Panc1 (cell line): Measurements from ENCODE around the gene HNRNPH2.

ENCODE experiments used
- SIN3A ChIP-seq: IDR thresholded peaks from 2 replicates; pipeline ENCODE4 v1.6.1; 2012; ENCODE audit warnings: low read depth, mild to moderate bottlenecking, low read length, moderate library complexity, borderline replicate concordance; ENCODE audit not compliant: insufficient read depth
- TF ChIP-seq, protein P1 (sequence below): fragments of 450-650 bp; IDR thresholded peaks from 2 replicates; pipeline ENCODE4 v1.5.1; 2017; ENCODE audit warnings: mild to moderate bottlenecking
- TF ChIP-seq, protein P2 (sequence below), 2 experiments: IDR thresholded peaks; 2 replicates each; pipeline ENCODE4 v1.6.1; 2011 to 2012; ENCODE audit warnings: low read depth in 2 of 2, control low read depth in 1 of 2, low read length in 1 of 2, mild to moderate bottlenecking in 1 of 2, moderate library complexity in 1 of 2; ENCODE audit not compliant: insufficient read depth in 1 of 2

DNA sequence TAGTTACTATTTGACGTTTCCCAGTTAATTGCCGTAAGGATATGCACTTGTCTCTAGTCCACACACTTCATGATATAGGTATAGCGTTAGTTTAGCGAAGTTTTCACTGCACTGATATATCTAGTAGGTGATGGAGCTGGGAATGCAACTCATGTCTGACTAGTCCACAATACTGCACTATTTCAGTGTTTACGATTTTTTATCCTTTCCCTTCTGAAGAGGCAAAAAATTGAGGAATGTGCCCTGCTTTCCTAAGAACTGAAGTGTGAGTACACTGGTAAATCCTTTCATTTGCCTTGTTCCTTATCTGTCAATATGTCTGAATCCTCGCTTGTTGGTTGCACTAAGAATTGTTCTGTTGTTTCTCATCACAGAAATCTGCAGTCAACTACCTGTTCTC lies 16.2 kb upstream of the HNRNPH2 start:
- TF ChIP-seq, protein P1, sequence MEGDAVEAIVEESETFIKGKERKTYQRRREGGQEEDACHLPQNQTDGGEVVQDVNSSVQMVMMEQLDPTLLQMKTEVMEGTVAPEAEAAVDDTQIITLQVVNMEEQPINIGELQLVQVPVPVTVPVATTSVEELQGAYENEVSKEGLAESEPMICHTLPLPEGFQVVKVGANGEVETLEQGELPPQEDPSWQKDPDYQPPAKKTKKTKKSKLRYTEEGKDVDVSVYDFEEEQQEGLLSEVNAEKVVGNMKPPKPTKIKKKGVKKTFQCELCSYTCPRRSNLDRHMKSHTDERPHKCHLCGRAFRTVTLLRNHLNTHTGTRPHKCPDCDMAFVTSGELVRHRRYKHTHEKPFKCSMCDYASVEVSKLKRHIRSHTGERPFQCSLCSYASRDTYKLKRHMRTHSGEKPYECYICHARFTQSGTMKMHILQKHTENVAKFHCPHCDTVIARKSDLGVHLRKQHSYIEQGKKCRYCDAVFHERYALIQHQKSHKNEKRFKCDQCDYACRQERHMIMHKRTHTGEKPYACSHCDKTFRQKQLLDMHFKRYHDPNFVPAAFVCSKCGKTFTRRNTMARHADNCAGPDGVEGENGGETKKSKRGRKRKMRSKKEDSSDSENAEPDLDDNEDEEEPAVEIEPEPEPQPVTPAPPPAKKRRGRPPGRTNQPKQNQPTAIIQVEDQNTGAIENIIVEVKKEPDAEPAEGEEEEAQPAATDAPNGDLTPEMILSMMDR, result no peak
- TF ChIP-seq SIN3A, result no peak
- TF ChIP-seq, protein P2, sequence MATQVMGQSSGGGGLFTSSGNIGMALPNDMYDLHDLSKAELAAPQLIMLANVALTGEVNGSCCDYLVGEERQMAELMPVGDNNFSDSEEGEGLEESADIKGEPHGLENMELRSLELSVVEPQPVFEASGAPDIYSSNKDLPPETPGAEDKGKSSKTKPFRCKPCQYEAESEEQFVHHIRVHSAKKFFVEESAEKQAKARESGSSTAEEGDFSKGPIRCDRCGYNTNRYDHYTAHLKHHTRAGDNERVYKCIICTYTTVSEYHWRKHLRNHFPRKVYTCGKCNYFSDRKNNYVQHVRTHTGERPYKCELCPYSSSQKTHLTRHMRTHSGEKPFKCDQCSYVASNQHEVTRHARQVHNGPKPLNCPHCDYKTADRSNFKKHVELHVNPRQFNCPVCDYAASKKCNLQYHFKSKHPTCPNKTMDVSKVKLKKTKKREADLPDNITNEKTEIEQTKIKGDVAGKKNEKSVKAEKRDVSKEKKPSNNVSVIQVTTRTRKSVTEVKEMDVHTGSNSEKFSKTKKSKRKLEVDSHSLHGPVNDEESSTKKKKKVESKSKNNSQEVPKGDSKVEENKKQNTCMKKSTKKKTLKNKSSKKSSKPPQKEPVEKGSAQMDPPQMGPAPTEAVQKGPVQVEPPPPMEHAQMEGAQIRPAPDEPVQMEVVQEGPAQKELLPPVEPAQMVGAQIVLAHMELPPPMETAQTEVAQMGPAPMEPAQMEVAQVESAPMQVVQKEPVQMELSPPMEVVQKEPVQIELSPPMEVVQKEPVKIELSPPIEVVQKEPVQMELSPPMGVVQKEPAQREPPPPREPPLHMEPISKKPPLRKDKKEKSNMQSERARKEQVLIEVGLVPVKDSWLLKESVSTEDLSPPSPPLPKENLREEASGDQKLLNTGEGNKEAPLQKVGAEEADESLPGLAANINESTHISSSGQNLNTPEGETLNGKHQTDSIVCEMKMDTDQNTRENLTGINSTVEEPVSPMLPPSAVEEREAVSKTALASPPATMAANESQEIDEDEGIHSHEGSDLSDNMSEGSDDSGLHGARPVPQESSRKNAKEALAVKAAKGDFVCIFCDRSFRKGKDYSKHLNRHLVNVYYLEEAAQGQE (IDR thresholded peaks at IDR 0.05; ENCODE audit: insufficient read depth in 1 of 2, low read depth in 2 of 2, low read length in 1 of 2), result no peak
